Liver (tissue), 9 donors: ENCODE data around the gene SLC66A2. TPM values are rescaled to one million over a fixed set of nuclear protein-coding genes. Genes with fewer than 3 reads are reported as not detected.

ENCODE experiments used
- DNase-seq: peaks from one replicate; pipeline ENCODE4 v3.0.0-alpha.2; 2017; ENCODE audit warnings: low spot score
- H3K27ac ChIP-seq, 2 donors: one replicate each; pipeline ENCODE4 v1.7.0; 2013; ENCODE audit warnings: inconsistent platforms in 2 of 2, low read length in 2 of 2, control low read depth in 1 of 2, low read depth in 1 of 2, mild to moderate bottlenecking in 1 of 2
- H3K27me3 ChIP-seq, 4 donors: one replicate each; pipeline versions ENCODE4 v1.6.1 to v1.7.0; 2013; ENCODE audit warnings: low read length in 3 of 4, inconsistent platforms in 1 of 4, mild to moderate bottlenecking in 1 of 4, moderate library complexity in 1 of 4; ENCODE audit not compliant: control insufficient read depth in 4 of 4, insufficient read depth in 4 of 4
- H3K36me3 ChIP-seq, 4 donors: one replicate each; pipeline versions ENCODE4 v1.6.1 to v1.7.0; 2013; ENCODE audit warnings: low read length in 3 of 4, mild to moderate bottlenecking in 3 of 4, low read depth in 1 of 4, moderate library complexity in 1 of 4; ENCODE audit not compliant: control insufficient read depth in 4 of 4, insufficient read depth in 3 of 4
- H3K4me1 ChIP-seq, 4 donors: one replicate each; pipeline versions ENCODE4 v1.6.1 to v1.7.0; 2013; ENCODE audit warnings: low read length in 3 of 4, mild to moderate bottlenecking in 3 of 4, moderate library complexity in 1 of 4; ENCODE audit not compliant: control insufficient read depth in 4 of 4, insufficient read depth in 4 of 4
- H3K4me3 ChIP-seq, 3 donors: one replicate each; pipeline versions ENCODE4 v1.6.1 to v1.7.0; 2013; ENCODE audit warnings: low read length in 3 of 3, control low read depth in 1 of 3, low read depth in 1 of 3, mild to moderate bottlenecking in 1 of 3
- H3K9ac ChIP-seq, 2 donors: one replicate each; pipeline ENCODE4 v1.7.0; 2013; ENCODE audit warnings: low read length in 2 of 2, mild to moderate bottlenecking in 2 of 2, moderate library complexity in 2 of 2, control low read depth in 1 of 2, low read depth in 1 of 2
- H3K9me3 ChIP-seq, 4 donors: one replicate each; pipeline versions ENCODE4 v1.6.1 to v1.7.0; 2013; ENCODE audit warnings: low read length in 3 of 4; ENCODE audit not compliant: control insufficient read depth in 4 of 4
- CTCF ChIP-seq: fragments of 150-350 bp; IDR thresholded peaks from 2 replicates; pipeline ENCODE4 v1.5.1; 2017; ENCODE audit warnings: improper control_type of control experiment, low read depth, low read length; ENCODE audit not compliant: missing input control
- EGR1 ChIP-seq, 2 donors: IDR thresholded peaks; 2 replicates each; pipeline ENCODE4 v1.6.1; 2016 to 2018; ENCODE audit warnings: antibody characterized with exemption in 2 of 2, low read depth in 2 of 2
- FOXA2 ChIP-seq: IDR thresholded peaks from 2 replicates; pipeline ENCODE4 v1.6.1; 2016; ENCODE audit warnings: antibody characterized with exemption
- GABPA ChIP-seq, 2 donors: IDR thresholded peaks in 1 of 2; conservative IDR thresholded peaks in 1 of 2; 2 replicates each; pipeline ENCODE4 v1.6.1; 2016; ENCODE audit warnings: antibody characterized with exemption in 2 of 2, mild to moderate bottlenecking in 1 of 2, moderate library complexity in 1 of 2
- HNF4A ChIP-seq, 2 donors: conservative IDR thresholded peaks; 2 replicates each; pipeline ENCODE4 v1.6.1; 2016; ENCODE audit warnings: antibody characterized with exemption in 2 of 2, mild to moderate bottlenecking in 2 of 2
- HNF4G ChIP-seq: IDR thresholded peaks from 2 replicates; pipeline ENCODE4 v1.6.1; 2016; ENCODE audit warnings: antibody characterized with exemption
- JUND ChIP-seq, 2 donors: IDR thresholded peaks; 2 replicates each; pipeline ENCODE4 v1.6.1; 2016; ENCODE audit warnings: antibody characterized with exemption in 2 of 2
- MAX ChIP-seq: IDR thresholded peaks from 2 replicates; pipeline ENCODE4 v1.6.1; 2016; ENCODE audit warnings: antibody characterized with exemption
- NR2F2 ChIP-seq: IDR thresholded peaks from 2 replicates; pipeline ENCODE4 v1.6.1; 2016; ENCODE audit warnings: antibody characterized with exemption
- RAD21 ChIP-seq, 2 donors: IDR thresholded peaks; 2 replicates each; pipeline ENCODE4 v1.6.1; 2016; ENCODE audit warnings: antibody characterized with exemption in 2 of 2, mild to moderate bottlenecking in 2 of 2
- REST ChIP-seq: IDR thresholded peaks from 2 replicates; pipeline ENCODE4 v1.6.1; 2016; ENCODE audit warnings: antibody characterized with exemption, mild to moderate bottlenecking
- RXRA ChIP-seq, 2 donors: IDR thresholded peaks; 2 replicates each; pipeline ENCODE4 v1.6.1; 2017 to 2018; ENCODE audit warnings: antibody characterized with exemption in 2 of 2, mild to moderate bottlenecking in 1 of 2
- SP1 ChIP-seq: IDR thresholded peaks from 2 replicates; pipeline ENCODE4 v1.6.1; 2018; ENCODE audit warnings: antibody characterized with exemption, mild to moderate bottlenecking
- TAF1 ChIP-seq: conservative IDR thresholded peaks from 2 replicates; pipeline ENCODE4 v1.6.1; 2016; ENCODE audit warnings: antibody characterized with exemption, mild to moderate bottlenecking
- YY1 ChIP-seq: IDR thresholded peaks from 2 replicates; pipeline ENCODE4 v1.6.1; 2016; ENCODE audit warnings: antibody characterized with exemption, mild to moderate bottlenecking
- ZBTB33 ChIP-seq: IDR thresholded peaks from 2 replicates; pipeline ENCODE4 v1.6.1; 2016; ENCODE audit warnings: antibody characterized with exemption
- WGBS: extraction: QIAGEN DNeasy Blood & Tissue Kit; methylation state at CpG from one replicate; pipeline ENCODE4 v1.1.7; 2013; 5-methylcytosine and 5-hydroxymethylcytosine counted together
- polyA plus RNA-seq, 2 donors: library from polyadenylated mRNA; stranded (reverse) in 1 of 2; unstranded in 1 of 2; fragments of 200-250 nt in 1 of 2; fragments of >200 nt in 1 of 2; fragmentation: Nextera tagmentation in 1 of 2; extraction: Ambion mirVana in 1 of 2; gene quantifications; one replicate each; pipeline versions ENCODE4 v1.2.1 to v1.2.3, GENCODE V29; 2013 to 2015
- total RNA-seq, 2 donors: library from RNA; depleted of rRNA; stranded (reverse); fragments of >200 nt; gene quantifications; one replicate each; pipeline ENCODE4 v1.2.3, GENCODE V29; 2014
- donor health status: healthy.
- donor health status: healthy.
- donor health status: healthy.
- donor health status: healthy.
- donor health status: healthy.

SLC66A2 gene
- total and polyA plus RNA-seq, 4 donors: 47.8 to 107 (median 67.9) TPM

- Histone ChIP-seq H3K36me3 (peaks cover 10 to 24% (median 17%) of the 10 kb centered on the region in 4 donors), H3K9ac (no peak overlapping the region), H3K9me3 (peaks cover 0 to 8% (median 3%) of the 10 kb centered on the region in 4 donors), H3K4me1 (peaks cover 0 to 4% (median 0%) of the 10 kb centered on the region in 4 donors), H3K27ac (no peak overlapping the region), H3K4me3 (no peak overlapping the region), H3K27me3 (no peaks in the 10 kb centered on the region)
- TF ChIP-seq EGR1 (IDR thresholded peaks at IDR 0.05; ENCODE audit: low read depth in 2 of 2) (no peak), FOXA2 (no peak), CTCF (no peak), REST (no peak), YY1 (no peak), ZBTB33 (no peak), HNF4G (no peak), MAX (no peak), SP1 (no peak), GABPA (IDR thresholded peaks at IDR 0.05 in 1 of 2, conservative IDR thresholded peaks at IDR 0.05 in 1 of 2) (no peak), TAF1 (no peak), JUND (IDR thresholded peaks at IDR 0.05) (no peak), HNF4A (conservative IDR thresholded peaks at IDR 0.05) (no peak), RXRA (IDR thresholded peaks at IDR 0.05) (no peak), NR2F2 (no peak), RAD21 (IDR thresholded peaks at IDR 0.05) (no peak)
- WGBS: 97% methylated on average over 25 of the region's 25 CpGs
- DNase-seq: peak; percentile 29
Measured at GRCh38 chr18:79903787-79904356, 47.6 kb downstream of the SLC66A2 start.
